CD4-positive, alpha-beta T cell treated with Interleukin-15 for 1 hour (primary cell): Measurements from ENCODE around the gene DISC1.

ENCODE experiments used
- DNase-seq: peaks from one replicate; pipeline ENCODE4 v3.0.0-alpha.2; 2020

DISC1 gene

GRCh38 chr1:231674575-231674974, 48.0 kb downstream of the DISC1 start:
- no peak for DNase-seq

- no peak for DNase-seq
Observed at GRCh38 chr1:231676487-231676886, 49.9 kb downstream of the DISC1 start.

GRCh38 chr1:231677442-231677841, 50.9 kb downstream of the DISC1 start:
- DNase-seq, result no peak

GRCh38 chr1:231678011-231678432, 51.4 kb downstream of the DISC1 start:
- no peak for DNase-seq

GRCh38 chr1:231679109-231679508, 52.5 kb downstream of the DISC1 start:
- DNase-seq, result no peak

GRCh38 chr1:231681006-231681405, 54.4 kb downstream of the DISC1 start:
- no peak for DNase-seq

GRCh38 chr1:231682779-231683178, 56.2 kb downstream of the DISC1 start:
- DNase-seq, result no peak

GRCh38 chr1:231683439-231684165, 57.0 kb downstream of the DISC1 start:
- no peak for DNase-seq

GRCh38 chr1:231684356-231685244, 58.0 kb downstream of the DISC1 start:
- DNase-seq, result no peak

GRCh38 chr1:231686384-231686783, 59.8 kb downstream of the DISC1 start:
- DNase-seq, result no peak

- DNase-seq, result no peak
Observed at GRCh38 chr1:231688989-231689388, 62.4 kb downstream of the DISC1 start.

GRCh38 chr1:231690059-231690458, 63.5 kb downstream of the DISC1 start:
- DNase-seq, result no peak

GRCh38 chr1:231691618-231692259, 65.1 kb downstream of the DISC1 start:
- DNase-seq, result no peak

- DNase-seq, result no peak
Observed at GRCh38 chr1:231693361-231694074, 66.9 kb downstream of the DISC1 start.

GRCh38 chr1:231694075-231694431, 67.5 kb downstream of the DISC1 start:
- DNase-seq, result no peak

- DNase-seq, result no peak
Observed at GRCh38 chr1:231694465-231695077, 68.0 kb downstream of the DISC1 start.

GRCh38 chr1:231695439-231696255, 69.1 kb downstream of the DISC1 start:
- no peak for DNase-seq

- DNase-seq, result no peak
Observed at GRCh38 chr1:231699784-231700183, 73.2 kb downstream of the DISC1 start.

- no peak for DNase-seq
Observed at GRCh38 chr1:231701306-231701705, 74.7 kb downstream of the DISC1 start.

- DNase-seq, result no peak
Observed at GRCh38 chr1:231702331-231702730, 75.7 kb downstream of the DISC1 start.

GRCh38 chr1:231702804-231703203, 76.2 kb downstream of the DISC1 start:
- no peak for DNase-seq
